Measurements from ENCODE around the gene PITRM1.

The PITRM1 gene

DNA sequence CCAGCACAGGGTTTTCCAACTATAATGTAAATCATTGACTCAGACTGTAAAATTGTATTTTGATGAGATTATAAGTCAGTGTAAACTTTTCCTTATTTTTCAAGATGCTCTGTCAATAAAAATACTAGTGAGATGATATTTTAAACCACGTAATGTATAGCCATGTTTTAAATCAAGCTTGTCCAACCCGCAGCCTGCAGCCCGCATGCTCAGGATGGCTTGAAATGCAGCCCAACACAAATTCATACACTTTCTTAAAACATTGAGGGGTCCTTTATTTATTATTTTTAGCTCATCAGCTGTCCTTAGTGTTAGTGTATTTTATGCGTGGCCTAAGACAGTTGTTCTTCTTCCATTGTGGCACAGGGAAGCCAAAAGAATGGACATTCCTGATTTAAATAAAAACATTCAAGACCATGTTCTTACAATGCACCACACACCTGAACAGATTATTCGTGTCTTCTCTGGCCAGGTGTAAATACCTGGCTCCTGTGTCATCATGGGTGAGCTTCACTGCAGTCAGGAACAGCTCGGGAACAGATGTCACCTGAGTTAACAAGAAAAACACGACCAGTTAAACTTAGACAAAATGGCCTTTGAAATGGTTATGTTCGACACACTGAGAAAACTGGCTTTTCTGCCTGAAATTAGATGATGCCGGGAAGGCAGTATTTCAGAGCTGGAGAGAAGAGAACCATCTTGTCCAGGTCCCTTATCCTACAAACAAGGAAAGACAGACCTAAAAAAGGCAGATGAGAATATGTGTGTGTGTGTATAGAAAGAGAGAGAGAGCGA is 5.9 kb downstream of the PITRM1 start:
- DNase-seq: no peak

DNA sequence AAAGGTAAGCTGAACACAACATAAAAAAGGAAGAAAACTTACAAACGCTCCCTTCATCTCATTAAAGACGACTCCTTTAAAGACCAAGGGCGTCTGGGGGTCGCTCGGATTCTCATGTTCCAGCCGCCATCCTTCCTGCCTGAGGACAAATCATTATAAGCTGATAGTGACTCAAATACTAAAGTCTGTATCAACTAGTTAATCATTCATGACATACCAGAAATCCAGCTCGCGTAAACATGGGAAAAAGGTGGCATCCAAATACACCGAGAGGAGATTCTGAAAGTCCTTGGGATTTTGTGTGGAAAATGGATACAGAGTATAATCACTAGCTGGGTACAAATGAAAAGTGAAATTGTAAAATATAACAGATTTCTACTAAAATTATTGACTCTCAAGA is 7.4 kb downstream of the PITRM1 start:
- DNase-seq: no peak

DNA sequence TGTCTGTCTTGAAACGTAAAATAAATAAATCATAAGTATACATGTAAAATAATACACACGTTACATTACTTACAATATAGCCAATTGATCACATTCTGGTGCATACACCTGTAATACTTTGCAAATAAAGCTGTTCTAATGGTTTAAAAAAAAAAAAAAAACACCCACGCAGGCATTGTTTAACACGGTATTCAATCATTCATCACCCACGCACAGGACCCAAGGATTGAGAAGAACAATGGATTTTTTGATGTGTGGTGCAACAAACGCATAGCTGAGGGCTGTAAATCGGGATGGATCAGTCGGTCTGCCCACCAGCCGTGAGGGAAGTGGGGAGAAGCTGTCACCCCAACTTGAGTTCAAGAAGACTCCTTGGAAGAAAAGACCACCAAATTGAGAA is 8.7 kb downstream of the PITRM1 start:
- no peak for DNase-seq

DNA sequence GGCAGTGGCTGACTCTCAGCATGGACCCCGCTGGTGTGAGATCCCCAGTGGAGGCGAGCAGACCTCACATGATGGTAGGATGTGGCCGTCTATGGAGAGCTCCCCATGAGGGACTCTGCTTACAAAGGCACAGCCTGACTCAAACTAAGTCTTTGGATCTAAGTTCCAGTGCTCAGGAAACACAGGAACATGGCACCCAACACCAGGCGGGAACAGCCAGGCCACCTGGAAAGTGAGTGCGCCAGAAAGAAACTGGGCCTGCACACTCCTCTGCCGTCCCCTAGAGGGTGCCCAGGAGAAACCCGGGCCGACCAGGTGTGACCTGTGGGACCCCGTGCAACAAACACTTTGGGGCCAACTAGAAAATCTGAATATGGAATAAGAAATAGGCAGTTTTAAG is 10.0 kb downstream of the PITRM1 start:
- DNase-seq: no peak

DNA sequence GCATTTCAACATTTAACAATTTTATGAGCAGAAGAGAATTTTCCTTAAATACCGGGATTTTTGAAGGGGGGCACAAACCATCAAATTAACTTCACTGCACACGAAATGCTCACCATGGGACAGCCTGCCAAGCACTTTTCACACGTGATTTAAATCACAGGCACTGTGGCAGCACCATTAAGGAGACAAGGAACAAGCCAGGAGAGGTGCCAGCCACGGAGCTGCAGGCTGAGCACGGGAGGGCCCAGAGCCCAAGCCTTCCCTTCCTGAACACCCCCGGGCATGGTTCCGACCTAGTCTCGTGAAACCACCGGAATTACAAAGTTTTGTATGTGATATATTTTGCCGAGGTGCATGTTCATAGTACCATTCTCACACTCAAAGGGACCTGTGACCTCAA is 13.4 kb downstream of the PITRM1 start:
- no peak for DNase-seq

DNA sequence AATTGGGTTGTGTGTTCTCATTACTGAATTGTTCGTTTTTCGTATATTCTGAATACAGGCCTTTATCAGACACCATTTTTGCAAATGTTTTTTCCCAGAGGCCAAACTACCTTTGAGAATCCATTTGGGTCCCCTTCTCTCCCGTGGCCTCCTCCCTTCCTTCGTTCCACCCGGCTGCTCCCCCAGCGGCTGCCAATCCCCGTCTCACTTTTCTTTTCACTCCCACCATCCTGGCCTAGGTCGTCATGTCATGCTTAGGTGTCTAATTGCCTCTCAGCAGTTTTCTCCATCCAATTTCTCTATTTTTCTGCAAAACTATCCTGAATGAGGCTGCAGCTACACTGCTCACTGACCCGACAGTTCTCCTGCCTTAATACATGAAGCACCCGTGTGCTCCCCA is 17.9 kb downstream of the PITRM1 start:
- DNase-seq: no peak

DNA sequence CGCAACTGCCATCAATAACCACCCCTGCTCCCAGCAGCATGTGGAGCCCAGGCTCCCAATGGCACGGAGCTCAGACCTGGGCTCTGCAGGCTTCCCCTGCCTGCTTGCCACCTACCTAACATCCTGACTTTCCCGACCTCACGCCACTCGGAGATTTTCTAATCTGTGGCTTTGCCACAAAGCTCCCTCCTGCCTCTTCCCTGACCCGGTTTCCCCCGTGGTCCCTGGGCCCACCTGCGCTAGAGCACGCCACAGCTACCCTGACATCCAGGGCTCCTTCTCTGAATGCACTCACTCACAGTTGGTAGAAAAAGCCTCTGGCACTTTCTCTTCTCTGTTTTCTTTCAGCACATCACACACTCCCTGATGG is 20.0 kb downstream of the PITRM1 start:
- DNase-seq: no peak

DNA sequence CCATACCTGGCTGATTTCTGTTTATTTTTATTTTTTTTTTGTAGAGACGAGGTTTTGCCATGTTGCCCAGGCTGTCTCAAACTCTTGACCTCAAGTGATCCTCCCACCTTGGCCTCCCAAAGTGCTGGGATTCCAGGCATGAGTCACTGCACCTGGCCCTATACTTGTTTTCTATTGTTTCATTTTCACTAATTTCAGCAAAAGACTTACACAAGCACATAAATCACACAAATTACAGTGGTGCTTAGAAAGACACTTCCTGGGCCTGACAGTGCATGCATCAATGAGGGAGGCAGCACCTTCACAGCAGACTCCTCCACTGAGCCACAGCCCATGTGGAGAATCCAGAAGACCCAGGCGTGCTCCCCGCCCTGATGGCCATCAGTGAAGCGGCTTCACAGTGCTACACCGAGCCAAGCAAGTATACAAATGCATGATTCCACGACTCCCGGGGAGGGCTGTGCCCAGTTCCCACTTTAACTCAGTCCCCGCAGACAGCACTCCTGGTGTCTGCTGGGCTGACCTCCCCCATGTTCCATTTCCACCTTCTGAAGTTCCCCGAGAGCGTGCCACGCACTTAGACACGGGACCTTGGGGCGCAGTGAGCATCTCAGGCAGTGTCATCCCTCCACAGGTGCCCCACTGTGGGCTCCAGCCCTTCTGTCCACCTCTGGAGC is 20.6 kb downstream of the PITRM1 start:
- no peak for DNase-seq

DNA sequence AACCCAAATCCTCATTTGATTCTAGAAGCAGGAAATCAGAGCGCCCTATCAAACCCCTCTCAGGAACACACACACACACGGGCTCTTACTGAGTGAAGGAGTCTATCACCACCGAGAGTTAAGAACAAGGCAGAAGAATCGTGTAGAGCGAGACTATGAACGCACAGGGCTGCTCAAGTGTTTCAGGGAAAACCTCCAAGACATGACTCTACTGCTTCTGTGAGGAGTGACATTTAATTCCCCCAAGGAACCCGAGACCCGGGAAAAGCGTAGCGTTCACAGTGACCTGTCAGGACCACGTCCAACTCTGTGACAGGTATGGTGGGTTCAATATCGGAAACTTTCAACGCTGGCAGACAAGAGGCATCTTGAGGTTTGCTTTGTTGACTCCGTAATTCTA is 21.6 kb downstream of the PITRM1 start:
- DNase-seq: no peak

DNA sequence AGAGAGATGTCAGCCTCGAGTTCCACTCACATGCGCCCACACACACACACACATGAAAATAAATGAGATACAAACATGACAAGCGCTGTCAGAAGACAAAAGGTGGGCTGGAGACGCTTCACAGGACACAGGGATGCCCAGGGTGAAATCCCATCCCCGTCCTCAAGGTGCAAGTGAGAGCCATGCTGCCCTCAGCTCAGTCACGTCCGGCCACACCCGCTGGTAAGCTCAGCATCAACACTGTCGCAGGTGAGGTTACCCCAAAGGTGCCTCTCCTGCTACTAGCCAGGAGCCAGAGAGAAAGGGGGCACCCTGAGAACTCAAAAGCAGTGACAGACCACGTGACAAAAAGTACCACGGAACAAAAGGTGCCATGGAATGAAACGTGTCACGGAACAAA is 22.2 kb downstream of the PITRM1 start:
- no peak for DNase-seq

DNA sequence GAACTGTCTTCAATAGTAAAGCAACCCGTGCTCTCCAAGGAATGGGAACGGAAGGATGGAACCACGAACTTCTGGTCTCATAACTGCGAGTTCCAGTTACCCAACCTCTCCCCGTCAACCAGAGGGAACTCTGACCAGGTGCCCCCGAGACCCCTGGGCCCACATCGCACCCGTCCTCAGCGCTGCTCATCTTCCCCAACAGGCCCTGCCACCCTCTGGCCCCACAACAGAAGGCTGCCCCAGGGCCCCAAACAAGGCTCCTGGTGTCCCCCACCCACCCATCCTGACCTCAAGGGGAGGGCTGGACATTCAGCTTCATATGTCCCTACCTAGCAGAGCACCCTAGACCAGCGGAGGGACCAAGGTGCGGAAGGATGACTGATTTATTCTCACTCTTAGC is 22.7 kb downstream of the PITRM1 start:
- no peak for DNase-seq

DNA sequence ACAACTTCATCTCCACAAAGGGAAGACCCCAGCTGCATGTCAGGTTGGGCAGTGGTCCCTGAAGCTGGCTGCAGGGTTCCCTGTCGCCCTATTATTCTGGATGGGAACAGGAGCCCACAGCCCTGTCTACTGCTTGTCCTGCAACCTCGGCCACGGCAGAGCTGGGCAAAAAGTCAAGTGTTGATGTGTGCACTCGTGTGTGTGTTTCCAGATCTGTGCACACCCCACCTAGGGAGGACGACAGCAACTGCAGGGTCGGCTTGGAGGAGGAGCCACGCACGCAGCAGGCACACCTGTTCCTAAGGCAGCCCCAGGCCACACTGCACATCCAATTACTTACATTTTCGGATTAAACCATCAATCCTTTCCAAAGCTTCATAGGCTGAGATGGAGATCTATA is 23.6 kb downstream of the PITRM1 start:
- no peak for DNase-seq

DNA sequence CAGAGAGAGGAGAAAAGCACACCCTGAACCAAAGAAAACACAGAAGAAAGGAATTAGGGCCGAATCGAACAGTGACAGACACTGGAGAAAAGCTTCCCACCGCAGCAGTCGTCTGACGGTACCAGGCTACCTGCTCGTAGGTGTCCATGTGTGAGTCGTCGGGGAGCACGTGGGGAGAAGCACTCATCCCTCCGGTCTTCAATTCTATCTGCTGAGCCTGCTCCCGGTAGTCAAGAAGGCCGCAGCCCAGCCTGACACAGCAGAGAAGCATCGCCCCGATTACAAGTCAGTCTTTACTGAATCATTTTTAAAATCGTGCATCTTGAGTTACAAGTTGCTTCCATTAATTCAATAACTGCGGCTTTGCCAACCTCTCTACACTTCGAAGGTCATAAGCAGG is 24.5 kb downstream of the PITRM1 start:
- DNase-seq: no peak

DNA sequence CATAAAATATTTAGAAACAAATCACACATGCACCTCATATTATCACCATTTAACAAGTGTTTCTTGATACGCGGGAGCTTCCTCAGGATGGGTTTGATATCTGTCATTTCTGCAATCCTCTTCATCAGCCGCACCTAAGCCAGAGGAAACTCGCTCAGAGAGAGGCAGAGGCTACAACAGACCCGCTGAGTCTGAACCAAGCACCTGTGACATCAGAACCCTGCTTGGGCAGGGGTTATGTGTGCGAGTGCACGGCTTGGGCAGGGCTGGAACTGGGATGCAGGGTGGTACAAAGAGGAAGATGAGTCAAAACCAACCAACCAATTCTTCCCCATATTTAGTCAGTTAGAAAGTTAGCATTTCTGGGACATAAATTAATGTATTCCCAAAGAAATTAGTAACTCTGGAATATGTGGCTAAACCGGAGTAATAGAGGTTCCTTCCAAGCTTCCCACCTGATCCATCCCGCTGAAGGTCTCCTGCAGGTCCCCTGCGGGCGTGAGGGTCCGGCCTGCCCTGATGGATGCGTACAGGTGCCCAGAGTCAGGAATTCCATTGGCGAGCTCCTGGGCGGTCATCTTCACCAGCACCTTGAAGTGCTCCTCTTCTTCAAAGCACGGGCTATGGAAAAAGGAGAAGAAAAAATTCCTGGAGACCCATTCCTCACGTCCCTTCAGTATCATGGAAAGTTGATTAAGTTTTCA is 25.3 kb downstream of the PITRM1 start:
- DNase-seq: no peak

DNA sequence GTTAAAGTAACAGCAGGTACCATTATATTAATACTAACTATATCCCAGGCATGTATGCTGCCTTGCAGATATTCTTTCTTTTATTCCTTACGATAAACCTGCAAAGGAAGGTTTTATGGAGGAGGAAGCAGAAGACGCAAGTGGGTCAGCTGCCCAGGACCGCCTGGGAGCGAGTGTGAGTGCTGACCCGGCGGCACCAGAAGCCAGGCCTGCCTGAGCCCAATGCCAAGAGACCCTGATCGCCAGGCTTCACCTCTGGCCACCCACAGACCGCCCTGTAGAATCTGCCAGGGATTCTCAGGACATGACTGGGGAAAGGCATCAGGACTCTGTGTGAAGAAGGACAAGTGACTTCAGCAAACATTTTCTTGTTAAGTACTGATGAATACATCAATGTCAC is 26.3 kb downstream of the PITRM1 start:
- DNase-seq: no peak

DNA sequence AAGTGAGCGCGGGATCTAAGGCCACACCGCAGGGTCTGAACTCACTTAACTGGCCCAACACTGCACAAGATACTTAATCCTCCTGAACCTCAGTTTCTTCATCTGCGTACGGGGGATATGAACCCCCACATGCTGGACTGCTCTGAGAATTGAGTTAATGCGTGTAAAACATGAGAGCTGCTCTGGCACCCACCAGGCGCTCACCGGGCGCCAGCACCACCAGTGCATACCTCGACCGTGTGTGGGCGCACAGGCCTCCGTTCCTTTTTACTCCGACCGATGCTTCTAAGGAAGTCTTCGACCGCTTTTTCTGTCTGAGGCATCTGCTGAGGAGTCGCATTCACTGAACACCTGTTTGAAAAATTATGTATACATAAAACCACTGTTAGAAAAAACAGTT is 27.2 kb downstream of the PITRM1 start:
- no peak for DNase-seq

DNA sequence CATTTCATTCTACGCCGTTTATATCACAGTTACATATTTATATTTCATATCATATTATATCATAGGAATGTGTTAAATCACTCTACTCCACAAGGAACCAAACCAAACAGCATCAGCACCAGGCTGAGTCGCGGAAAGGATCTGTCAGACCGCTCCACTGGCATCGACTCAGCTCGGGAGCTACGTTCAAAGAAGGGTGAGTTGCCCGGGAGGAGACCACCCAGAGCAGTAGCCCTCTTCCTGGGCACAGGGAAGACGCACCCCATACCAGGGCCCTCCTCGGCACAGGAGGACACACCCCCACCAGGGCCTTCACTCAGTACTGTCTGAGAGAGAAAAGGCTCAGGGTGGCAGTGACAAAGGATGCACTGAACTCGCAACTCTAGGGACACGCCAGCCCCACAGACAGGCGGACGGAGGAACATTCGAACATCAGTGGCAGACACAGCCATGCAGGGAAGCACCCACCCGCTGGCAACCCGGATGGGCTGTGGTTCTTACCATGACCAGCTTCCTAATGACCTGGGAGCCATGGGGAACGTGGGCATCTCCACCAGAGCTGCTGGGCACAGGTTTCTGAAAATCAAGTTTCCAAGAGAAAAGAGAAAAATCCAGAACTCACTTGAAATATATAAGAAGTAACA is 28.7 kb downstream of the PITRM1 start:
- DNase-seq: no peak

DNA sequence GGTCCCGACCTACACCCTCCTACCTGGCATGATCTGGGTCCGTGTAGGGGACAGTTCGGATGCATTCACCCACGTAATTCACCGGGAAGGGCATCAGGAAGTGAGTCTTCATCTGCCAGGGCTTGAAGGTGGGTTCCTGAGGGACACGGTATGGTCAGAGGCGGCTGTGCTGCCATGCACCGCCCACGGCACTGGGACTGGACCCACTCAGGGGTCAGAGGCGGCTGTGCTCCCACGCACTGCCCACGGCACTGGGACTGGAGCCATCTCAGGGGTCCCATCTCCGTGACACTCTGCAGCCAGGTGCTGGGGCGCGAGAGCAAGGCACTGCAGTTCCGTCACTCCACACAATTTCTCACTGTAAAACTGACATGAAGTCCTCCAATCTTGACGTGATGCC is 29.2 kb downstream of the PITRM1 start:
- no peak for DNase-seq

DNA sequence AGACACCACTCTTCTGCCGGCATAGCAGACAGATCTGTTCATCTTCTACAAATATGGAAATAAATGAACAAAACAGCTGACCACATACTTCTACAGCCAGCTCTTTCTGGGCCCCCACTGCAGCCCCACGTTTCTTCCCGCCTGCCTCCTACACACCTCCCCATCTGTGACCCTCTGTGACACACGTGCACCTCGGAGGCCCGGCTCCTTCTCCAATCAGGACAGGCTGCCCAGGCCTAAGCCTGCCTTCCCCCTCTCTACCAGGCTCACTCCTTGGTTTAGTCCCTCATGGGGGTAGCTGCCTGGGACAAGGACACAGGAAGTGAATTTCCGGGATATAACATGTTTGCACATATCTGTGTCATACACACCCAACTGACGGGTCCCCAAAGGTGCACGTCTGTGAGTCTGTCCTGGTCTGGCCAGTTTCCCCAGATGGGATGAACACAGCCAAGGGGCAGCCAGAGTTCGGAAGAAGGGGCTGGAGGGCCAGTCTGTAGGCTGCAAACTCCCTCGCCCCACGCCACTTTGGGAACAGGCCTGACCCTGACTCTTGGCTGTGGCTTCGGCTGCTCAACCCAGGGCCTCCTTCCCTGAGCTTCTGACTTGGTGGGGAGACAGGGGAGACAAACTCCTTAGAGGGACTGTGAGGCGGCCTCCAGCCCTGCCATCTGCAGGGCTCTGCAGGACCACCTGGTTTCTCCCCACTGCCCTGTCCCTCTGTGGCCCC is 30.3 kb downstream of the PITRM1 start:
- DNase-seq: no peak

DNA sequence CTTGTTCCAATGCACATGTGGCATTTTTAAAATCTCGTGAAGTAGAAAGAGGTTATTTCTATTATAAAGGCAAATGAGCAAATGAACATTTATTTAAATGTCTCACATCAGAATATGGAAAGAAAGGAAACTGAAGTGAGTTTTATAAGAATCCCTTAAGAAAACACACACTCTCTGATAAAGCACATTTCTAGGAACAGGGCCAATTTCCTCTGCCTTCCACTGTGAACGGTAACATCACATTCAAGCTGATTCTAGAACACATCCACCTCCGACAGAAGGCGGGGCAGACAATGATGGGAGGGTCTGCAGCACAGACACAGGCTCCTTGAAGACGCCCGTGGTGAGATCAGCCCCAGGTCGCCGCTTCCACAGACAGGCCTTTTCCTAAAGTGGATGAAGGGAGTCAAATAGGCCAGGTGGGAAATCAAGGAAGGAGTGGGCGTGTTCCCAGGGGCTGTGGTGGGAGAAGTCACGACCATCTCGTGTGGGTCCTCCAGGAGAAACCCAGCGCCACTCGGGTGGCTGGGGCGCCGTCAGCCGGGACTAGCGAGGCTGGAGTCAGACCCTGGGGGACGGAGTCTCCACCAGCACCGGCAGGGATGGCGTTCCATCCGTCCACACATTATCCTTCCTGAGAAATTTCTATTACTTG is 31.1 kb downstream of the PITRM1 start:
- DNase-seq: no peak

DNA sequence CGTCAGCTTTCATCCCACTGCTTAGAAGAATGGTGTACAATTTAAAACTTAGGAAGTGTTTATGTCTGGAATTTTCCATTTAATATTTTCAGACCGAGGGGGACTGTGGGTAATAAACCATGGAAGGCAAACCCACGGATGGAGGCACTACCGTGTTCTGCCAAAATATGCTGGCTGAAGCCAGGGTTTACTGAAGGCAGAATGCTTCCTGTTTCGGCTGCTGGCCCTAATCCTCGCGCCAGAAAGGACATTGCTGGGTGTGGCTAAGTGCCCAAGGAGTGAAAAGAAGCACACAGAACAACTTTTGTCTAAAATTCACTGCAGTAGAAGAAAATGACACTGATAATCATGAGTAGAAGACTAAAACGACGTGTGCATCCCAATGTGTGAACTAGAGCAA is 32.3 kb downstream of the PITRM1 start:
- no peak for DNase-seq

DNA sequence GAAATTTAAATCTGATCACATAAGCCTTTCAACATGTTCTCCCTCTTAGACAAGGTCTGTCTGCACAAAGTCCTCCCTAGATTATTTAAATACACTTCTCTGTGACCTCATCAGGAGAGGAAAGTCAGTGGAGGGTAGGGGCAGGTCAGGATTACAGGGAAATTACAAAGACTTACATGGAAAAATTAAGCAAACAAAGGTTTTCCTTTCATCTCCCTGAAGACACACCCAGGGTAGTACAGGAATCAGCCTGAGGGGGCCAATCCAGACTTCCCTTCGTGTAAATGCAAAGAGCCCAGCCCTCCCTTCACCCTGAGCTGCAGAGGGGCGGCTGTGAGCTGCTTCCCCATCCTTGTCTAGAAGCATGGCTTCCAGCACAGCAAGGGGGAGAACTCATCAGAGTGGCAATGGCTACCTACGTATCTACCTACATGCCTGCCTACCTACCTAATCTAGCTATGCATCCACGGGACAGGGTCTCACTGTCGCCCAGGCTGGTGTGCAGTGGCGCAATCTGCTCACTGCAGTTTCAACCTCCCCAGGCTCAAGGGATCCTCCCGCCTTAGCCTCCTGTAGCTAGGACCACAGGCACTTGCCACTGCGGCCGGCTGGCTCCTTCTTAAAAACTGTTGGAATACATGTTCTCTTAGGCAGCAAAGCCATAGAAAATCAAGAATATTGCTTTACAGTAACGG is 33.2 kb downstream of the PITRM1 start:
- no peak for DNase-seq

Data from 8988T (cell line).